ENCODE data around the gene SEPTIN5.

SEPTIN5 gene

DNA sequence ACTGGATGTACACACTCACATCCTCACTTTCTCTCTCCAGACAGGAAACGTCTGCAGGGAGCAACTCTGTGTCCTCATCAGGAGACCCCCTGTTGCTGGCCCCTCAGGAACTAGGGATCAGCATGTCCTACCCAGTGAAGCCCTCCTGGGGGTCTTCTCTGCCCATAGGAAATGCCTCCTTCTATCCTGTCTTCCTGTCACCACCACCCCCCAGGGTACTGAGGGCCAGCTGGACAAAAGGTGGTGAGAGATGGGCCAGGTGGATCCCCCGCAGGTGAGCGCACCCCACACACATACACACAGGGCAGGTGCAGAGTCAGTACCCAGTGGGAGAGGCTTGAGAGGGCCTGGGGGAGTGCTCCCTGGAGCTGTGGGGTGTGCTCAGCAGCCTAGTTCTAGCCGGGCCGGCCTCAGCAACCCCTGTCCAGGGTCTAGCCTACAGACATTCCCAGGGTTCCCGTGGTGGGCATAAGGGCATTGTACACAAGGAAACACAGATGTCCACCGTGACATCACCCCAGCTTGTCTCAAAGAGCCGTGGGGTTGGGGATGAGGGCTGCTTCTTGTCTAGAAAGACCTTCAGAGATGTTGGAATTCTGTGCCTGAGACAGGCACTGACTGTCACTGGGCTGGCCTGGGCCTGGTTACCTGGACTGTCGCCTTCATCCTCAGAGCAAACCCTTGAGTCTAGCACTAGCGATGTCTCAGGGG lies 18.3 kb downstream of the SEPTIN5 start:
- H3K4me1 ChIP-seq (ENCODE audit: insufficient read depth, low read length, poor library complexity, severe bottlenecking) = no peaks in the 10 kb centered on the region
- no peaks in the 10 kb centered on the region for H3K79me2 ChIP-seq (ENCODE audit: insufficient read depth, low read length)
- no peaks in the 10 kb centered on the region for H3F3A ChIP-seq (ENCODE audit: low read depth)
- H3K4me3 ChIP-seq (ENCODE audit: low read length, poor library complexity, severe bottlenecking) = no peak overlapping the region
- no peaks in the 10 kb centered on the region for H3K36me3 ChIP-seq (ENCODE audit: insufficient read depth, low read length)
- no peaks in the 10 kb centered on the region for H4K20me1 ChIP-seq (ENCODE audit: insufficient read depth, low read length, poor library complexity, severe bottlenecking)
- H3K27me3 ChIP-seq (ENCODE audit: insufficient read depth, low read length, poor library complexity, severe bottlenecking) = no peaks in the 10 kb centered on the region
- H3K9me2 ChIP-seq (replicated peaks; ENCODE audit: low read depth, low read length) = no peaks in the 10 kb centered on the region
- H2AFZ ChIP-seq (ENCODE audit: low read length) = no peak overlapping the region
- no peak overlapping the region for H3K9ac ChIP-seq (ENCODE audit: low read depth, low read length, poor library complexity, severe bottlenecking)
- TF ChIP-seq, protein P1, sequence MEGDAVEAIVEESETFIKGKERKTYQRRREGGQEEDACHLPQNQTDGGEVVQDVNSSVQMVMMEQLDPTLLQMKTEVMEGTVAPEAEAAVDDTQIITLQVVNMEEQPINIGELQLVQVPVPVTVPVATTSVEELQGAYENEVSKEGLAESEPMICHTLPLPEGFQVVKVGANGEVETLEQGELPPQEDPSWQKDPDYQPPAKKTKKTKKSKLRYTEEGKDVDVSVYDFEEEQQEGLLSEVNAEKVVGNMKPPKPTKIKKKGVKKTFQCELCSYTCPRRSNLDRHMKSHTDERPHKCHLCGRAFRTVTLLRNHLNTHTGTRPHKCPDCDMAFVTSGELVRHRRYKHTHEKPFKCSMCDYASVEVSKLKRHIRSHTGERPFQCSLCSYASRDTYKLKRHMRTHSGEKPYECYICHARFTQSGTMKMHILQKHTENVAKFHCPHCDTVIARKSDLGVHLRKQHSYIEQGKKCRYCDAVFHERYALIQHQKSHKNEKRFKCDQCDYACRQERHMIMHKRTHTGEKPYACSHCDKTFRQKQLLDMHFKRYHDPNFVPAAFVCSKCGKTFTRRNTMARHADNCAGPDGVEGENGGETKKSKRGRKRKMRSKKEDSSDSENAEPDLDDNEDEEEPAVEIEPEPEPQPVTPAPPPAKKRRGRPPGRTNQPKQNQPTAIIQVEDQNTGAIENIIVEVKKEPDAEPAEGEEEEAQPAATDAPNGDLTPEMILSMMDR (conservative IDR thresholded peaks at IDR 0.05; ENCODE audit: low read length) = no peak
- TF ChIP-seq EZH2phosphoT487 (IDR thresholded peaks at IDR 0.05; ENCODE audit: borderline replicate concordance) = no peak
- H3K9me3 ChIP-seq (ENCODE audit: insufficient read depth, low read depth, low read length) = no peaks in the 10 kb centered on the region
- no peak overlapping the region for H3K4me2 ChIP-seq (ENCODE audit: low read depth, low read length, poor library complexity, severe bottlenecking)

DNA sequence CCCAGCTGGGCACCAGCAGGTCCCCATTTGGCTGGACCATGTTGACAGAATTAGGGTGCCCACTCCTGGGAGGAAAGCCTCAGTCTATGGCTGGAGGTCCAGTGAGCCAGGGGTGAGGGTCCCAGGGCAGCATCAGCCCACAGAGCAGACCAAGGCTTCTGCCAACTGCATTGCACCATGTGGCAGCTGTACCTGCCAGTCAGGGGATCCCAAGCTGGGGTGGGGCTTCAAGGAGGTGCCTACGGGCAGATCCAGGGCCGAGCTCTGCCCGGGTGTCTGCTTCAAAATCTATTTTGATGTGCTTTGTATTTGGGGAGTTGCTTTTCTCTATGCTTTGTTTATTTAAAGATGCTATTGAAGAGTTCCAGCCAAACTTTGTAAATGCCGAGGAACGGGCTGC lies 19.5 kb downstream of the SEPTIN5 start:
- Histone ChIP-seq H3F3A (ENCODE audit: low read depth) (no peaks in the 10 kb centered on the region), H3K9me2 (replicated peaks; ENCODE audit: low read depth, low read length) (no peaks in the 10 kb centered on the region), H3K79me2 (ENCODE audit: insufficient read depth, low read length) (no peaks in the 10 kb centered on the region), H3K4me2 (ENCODE audit: low read depth, low read length, poor library complexity, severe bottlenecking) (no peak overlapping the region), H3K9ac (ENCODE audit: low read depth, low read length, poor library complexity, severe bottlenecking) (no peak overlapping the region), H3K9me3 (ENCODE audit: insufficient read depth, low read depth, low read length) (no peaks in the 10 kb centered on the region), H2AFZ (ENCODE audit: low read length) (no peak overlapping the region), H3K4me1 (ENCODE audit: insufficient read depth, low read length, poor library complexity, severe bottlenecking) (no peaks in the 10 kb centered on the region), H3K36me3 (ENCODE audit: insufficient read depth, low read length) (no peaks in the 10 kb centered on the region), H3K4me3 (ENCODE audit: low read length, poor library complexity, severe bottlenecking) (no peak overlapping the region), H3K27me3 (ENCODE audit: insufficient read depth, low read length, poor library complexity, severe bottlenecking) (no peaks in the 10 kb centered on the region), H4K20me1 (ENCODE audit: insufficient read depth, low read length, poor library complexity, severe bottlenecking) (no peaks in the 10 kb centered on the region)
- TF ChIP-seq EZH2phosphoT487 (IDR thresholded peaks at IDR 0.05; ENCODE audit: borderline replicate concordance) = no peak
- TF ChIP-seq, protein P1 (conservative IDR thresholded peaks at IDR 0.05; ENCODE audit: low read length) = no peak

DNA sequence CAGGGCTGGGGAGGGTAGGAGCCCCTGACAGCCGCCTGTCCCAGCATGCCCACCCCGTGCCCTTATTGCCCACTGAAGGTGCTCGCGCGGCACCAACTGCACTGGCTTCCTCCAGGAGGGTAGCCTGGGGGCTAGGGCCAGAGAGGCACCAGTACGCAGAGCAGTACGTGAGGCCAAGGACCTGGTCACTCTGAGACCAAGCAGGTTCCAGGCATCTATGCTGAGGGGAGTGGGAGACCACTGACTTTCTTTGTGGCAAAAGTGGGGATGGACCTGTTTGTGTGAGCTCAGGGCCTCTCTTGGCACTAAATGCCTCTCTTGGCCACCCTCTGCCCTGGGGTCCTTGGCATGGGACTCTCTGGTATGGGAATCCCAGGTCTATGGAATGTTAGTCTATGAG lies 19.9 kb downstream of the SEPTIN5 start:
- no peaks in the 10 kb centered on the region for H3K9me3 ChIP-seq (ENCODE audit: insufficient read depth, low read depth, low read length)
- H3K9ac ChIP-seq (ENCODE audit: low read depth, low read length, poor library complexity, severe bottlenecking) = no peak overlapping the region
- H3K27me3 ChIP-seq (ENCODE audit: insufficient read depth, low read length, poor library complexity, severe bottlenecking) = no peaks in the 10 kb centered on the region
- no peaks in the 10 kb centered on the region for H3K36me3 ChIP-seq (ENCODE audit: insufficient read depth, low read length)
- TF ChIP-seq, protein P1 (conservative IDR thresholded peaks at IDR 0.05; ENCODE audit: low read length) = no peak
- no peak for TF ChIP-seq EZH2phosphoT487 (IDR thresholded peaks at IDR 0.05; ENCODE audit: borderline replicate concordance)
- H3K79me2 ChIP-seq (ENCODE audit: insufficient read depth, low read length) = no peaks in the 10 kb centered on the region
- H4K20me1 ChIP-seq (ENCODE audit: insufficient read depth, low read length, poor library complexity, severe bottlenecking) = no peaks in the 10 kb centered on the region
- no peaks in the 10 kb centered on the region for H3F3A ChIP-seq (ENCODE audit: low read depth)
- H3K4me1 ChIP-seq (ENCODE audit: insufficient read depth, low read length, poor library complexity, severe bottlenecking) = no peaks in the 10 kb centered on the region
- H3K4me2 ChIP-seq (ENCODE audit: low read depth, low read length, poor library complexity, severe bottlenecking) = no peak overlapping the region
- no peak overlapping the region for H2AFZ ChIP-seq (ENCODE audit: low read length)
- no peaks in the 10 kb centered on the region for H3K9me2 ChIP-seq (replicated peaks; ENCODE audit: low read depth, low read length)
- no peak overlapping the region for H3K4me3 ChIP-seq (ENCODE audit: low read length, poor library complexity, severe bottlenecking)
